Measurements from ENCODE around the gene CTDSP2. TPM values are rescaled to one million over a fixed set of nuclear protein-coding genes. Genes with fewer than 3 reads are reported as not detected.

Gene CTDSP2
- 40.9 to 60.8 TPM (median 50.5 TPM) in 5 replicates for total RNA-seq (2022; extraction: Qiagen RNA extraction; ENCODE audit: low read depth)

GRCh38 chr12:57846577-57847319 is at the start of gene CTDSP2:
Gene CTDSP2, minus strand, starts transcription at chr12:57846729. Its CDS starts 294 bp downstream, at chr12:57846435.

GRCh38 chr12:57782608-57783465 is 63.7 kb downstream of the CTDSP2 start, which contains the start of gene TSFM:
Gene TSFM, plus strand, starts transcription at chr12:57782787. Its CDS starts 15 bp downstream, at chr12:57782802.

GRCh38 chr12:57772429-57773322 is 73.9 kb downstream of the CTDSP2 start, which contains the start of gene EEF1AKMT3:
Gene EEF1AKMT3, plus strand, starts transcription at chr12:57772614. Its CDS starts 111 bp downstream, at chr12:57772725.

GRCh38 chr12:57771873-57772428 is 74.6 kb downstream of the CTDSP2 start, which contains the start of gene METTL1:
Gene METTL1, minus strand, starts transcription at chr12:57772105. Its CDS starts 22 bp downstream, at chr12:57772083.

Other genes starting within 250 kb of the CTDSP2 start
- 13.4 to 21.3 TPM (median 18.7 TPM) in 5 replicates for gene DTX3, start 241.9 kb downstream of the CTDSP2 start, total RNA-seq (2022; extraction: Qiagen RNA extraction; ENCODE audit: low read depth)
- 4.1 to 7.7 TPM (median 6.0 TPM) in 5 replicates for gene ARHGEF25, start 235.3 kb downstream of the CTDSP2 start, total RNA-seq (2022; extraction: Qiagen RNA extraction; ENCODE audit: low read depth)
- gene B4GALNT1, start 213.5 kb downstream of the CTDSP2 start, total RNA-seq (2022; extraction: Qiagen RNA extraction; ENCODE audit: low read depth), result 27.2 to 51.6 TPM (median 49.2 TPM) in 5 replicates
- gene OS9, start 152.6 kb downstream of the CTDSP2 start, total RNA-seq (2022; extraction: Qiagen RNA extraction; ENCODE audit: low read depth), result 109 to 127 TPM (median 117 TPM) in 5 replicates
- gene AGAP2, start 108.0 kb downstream of the CTDSP2 start, total RNA-seq (2022; extraction: Qiagen RNA extraction; ENCODE audit: low read depth), result 0.08 to 0.48 TPM (median 0.12 TPM) in 5 replicates
- 14.4 to 21.6 TPM (median 17.4 TPM) in 5 replicates for gene TSPAN31, start 101.7 kb downstream of the CTDSP2 start, total RNA-seq (2022; extraction: Qiagen RNA extraction; ENCODE audit: low read depth)
- 212 to 278 TPM (median 234 TPM) in 5 replicates for gene CDK4, start 94.4 kb downstream of the CTDSP2 start, total RNA-seq (2022; extraction: Qiagen RNA extraction; ENCODE audit: low read depth)
- 6.0 to 9.2 TPM (median 7.8 TPM) in 5 replicates for gene MARCHF9, start 91.6 kb downstream of the CTDSP2 start, total RNA-seq (2022; extraction: Qiagen RNA extraction; ENCODE audit: low read depth)
- 0.86 to 4.5 TPM (median 2.7 TPM) in 5 replicates for gene CYP27B1, start 79.7 kb downstream of the CTDSP2 start, total RNA-seq (2022; extraction: Qiagen RNA extraction; ENCODE audit: low read depth)
- gene METTL1, start 74.6 kb downstream of the CTDSP2 start, total RNA-seq (2022; extraction: Qiagen RNA extraction; ENCODE audit: low read depth), result 49.9 to 57.2 TPM (median 51.6 TPM) in 5 replicates
- 3.8 to 5.7 TPM (median 5.2 TPM) in 5 replicates for gene EEF1AKMT3, start 74.1 kb downstream of the CTDSP2 start, total RNA-seq (2022; extraction: Qiagen RNA extraction; ENCODE audit: low read depth)
- gene TSFM, start 63.9 kb downstream of the CTDSP2 start, total RNA-seq (2022; extraction: Qiagen RNA extraction; ENCODE audit: low read depth), result 67.7 to 78.2 TPM (median 72.3 TPM) in 5 replicates
- 0.40 to 1.0 TPM (median 0.71 TPM) in 5 replicates for gene AVIL, start 28.0 kb downstream of the CTDSP2 start, total RNA-seq (2022; extraction: Qiagen RNA extraction; ENCODE audit: low read depth)
- gene ATP23, start 94.8 kb upstream of the CTDSP2 start, total RNA-seq (2022; extraction: Qiagen RNA extraction; ENCODE audit: low read depth), result 4.7 to 6.4 TPM (median 5.6 TPM) in 5 replicates